GM10248 (cell line): ENCODE measurements around the gene EEFSEC.

ENCODE experiments used
- CTCF ChIA-PET: fragments of 300-600 bp; sonication (Branson Sonifier 250); formaldehyde crosslinking; extraction: SDS; loops from one replicate; lab custom pipeline; 2021; ENCODE audit warnings: antibody characterized with exemption; lab: Yijun Ruan, JAX
- POLR2A ChIA-PET: fragments of 350-650 bp; sonication (Branson Sonifier 250); formaldehyde crosslinking; extraction: SDS; loops from one replicate; lab custom pipeline; 2020; ENCODE audit warnings: antibody characterized with exemption; lab: Yijun Ruan, JAX
- DNase-seq: peaks from one replicate; pipeline ENCODE4 v3.0.0; 2012; ENCODE audit errors: extremely low spot score
- TF ChIP-seq, protein P1 (sequence below): IDR thresholded peaks from 2 replicates; pipeline ENCODE4 v1.5.1; 2012; ENCODE audit warnings: mild to moderate bottlenecking, low read depth; ENCODE audit errors: extremely low read depth, missing control alignments, control extremely low read depth

The EEFSEC gene

DNA sequence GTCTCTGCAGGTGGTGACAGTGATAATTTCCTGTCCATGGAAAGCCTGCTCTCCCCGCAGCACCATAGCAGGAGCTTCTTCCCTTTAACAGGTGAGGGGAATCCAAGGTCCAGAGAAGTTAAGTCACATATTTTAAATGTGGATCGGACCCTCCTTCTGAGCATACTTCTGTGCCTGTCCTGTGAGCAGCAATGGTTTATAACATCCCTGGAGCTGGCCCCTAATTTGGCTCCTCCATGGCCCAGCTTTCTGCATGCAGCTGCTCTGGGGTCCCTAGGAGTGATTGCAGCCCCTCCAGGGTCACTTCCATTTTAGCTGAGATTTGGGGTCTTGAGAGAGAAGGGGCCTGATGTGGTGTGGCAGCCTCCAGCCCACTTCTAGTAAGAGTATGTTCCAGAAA is 127.8 kb downstream of the EEFSEC start:
- ChIA-PET POLR2A (no interaction called here), CTCF (interaction anchor here (2.6 kb wide), 1 partner anchor 8 kb away, joined by 6 read pairs; no protein-coding TSS in a partner anchor)
- no peak for DNase-seq
- TF ChIP-seq, protein P1, sequence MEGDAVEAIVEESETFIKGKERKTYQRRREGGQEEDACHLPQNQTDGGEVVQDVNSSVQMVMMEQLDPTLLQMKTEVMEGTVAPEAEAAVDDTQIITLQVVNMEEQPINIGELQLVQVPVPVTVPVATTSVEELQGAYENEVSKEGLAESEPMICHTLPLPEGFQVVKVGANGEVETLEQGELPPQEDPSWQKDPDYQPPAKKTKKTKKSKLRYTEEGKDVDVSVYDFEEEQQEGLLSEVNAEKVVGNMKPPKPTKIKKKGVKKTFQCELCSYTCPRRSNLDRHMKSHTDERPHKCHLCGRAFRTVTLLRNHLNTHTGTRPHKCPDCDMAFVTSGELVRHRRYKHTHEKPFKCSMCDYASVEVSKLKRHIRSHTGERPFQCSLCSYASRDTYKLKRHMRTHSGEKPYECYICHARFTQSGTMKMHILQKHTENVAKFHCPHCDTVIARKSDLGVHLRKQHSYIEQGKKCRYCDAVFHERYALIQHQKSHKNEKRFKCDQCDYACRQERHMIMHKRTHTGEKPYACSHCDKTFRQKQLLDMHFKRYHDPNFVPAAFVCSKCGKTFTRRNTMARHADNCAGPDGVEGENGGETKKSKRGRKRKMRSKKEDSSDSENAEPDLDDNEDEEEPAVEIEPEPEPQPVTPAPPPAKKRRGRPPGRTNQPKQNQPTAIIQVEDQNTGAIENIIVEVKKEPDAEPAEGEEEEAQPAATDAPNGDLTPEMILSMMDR: no peak

DNA sequence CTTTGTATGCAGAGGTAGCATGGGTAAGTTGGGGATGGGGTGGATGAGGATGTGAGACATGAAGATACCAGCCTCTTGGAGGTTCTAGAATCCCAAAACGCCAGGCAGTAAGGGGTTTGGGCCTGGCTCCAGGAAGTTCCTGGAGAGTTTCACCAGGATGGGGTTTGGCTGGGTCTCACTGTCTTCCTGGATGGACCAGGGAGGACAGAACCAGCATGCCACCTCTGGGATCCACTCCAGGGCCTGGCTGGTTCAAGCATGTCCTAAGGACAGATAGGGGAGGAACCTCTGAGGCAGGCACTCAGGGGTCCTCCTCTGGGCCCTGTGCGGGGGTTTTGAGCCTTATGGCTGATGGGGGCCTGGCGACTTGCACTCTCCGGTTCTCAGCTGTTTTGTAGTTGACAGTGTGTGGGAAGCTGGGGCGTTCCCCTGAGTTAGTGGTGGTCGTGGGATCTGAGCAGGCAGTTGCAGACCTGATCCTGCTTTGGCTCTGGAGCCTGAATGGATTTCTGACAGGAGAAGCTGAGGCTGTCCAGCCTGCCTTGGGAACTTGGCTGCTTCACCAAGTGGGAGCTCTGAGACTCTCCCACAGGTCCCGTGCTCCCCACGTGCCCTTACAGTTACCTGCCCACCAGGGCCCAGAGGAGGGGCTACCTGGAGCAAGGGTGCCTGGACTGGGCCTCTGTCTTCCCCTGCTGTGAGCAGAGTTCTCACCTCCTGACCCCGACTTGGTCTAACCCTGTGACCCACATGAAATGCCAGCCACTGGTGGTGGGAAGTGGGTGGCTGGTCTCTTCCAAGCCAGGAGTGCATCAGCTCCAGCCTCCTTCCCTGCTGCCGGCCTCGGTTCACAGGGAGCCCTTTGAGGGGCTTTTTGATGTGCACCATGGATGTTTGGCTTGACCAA is 128.4 kb downstream of the EEFSEC start:
- ChIA-PET POLR2A (no interaction called here), CTCF (interaction anchor here (2.6 kb wide), 1 partner anchor 9 kb away, joined by 6 read pairs; no protein-coding TSS in a partner anchor)
- TF ChIP-seq, protein P1: no peak
- DNase-seq: no peak

DNA sequence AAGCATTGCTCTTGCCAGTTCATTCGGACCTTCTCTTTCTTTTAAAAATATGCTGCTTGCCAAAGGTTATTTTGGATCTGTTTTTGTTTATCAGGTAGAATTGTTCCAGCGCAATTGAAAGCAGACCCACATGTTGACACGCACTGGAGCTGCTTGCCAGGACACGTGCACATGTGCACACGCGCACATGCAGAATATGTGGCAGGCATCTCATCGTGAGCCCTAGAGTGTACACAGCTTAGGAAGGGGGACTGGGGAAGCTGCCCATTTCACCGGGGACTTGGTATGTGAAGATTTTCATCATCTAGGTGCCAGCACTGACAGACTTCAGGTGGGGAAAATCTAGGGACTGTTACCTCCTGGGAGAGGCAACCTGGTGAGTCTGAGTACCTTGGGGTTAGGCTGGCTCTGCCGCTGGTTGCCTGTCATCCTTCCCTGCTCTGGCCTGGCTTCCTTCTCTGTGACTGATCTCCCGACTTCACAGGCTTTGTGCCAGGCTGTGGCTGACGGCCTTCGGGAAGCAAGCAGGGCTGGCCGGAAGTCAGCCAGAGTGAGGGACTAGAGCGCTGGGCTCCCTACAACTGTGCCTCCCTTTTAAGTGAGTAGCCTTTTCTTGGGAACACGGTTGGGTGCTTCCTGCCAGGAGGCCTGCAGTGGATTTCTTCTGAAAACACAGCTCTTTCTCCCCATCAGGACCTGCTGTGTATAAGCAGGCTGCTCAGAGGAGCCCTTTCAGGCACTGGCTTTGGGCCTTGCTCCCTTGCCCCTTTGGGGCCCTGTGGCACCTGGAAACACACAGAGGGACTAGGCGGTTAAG is 129.3 kb downstream of the EEFSEC start:
- TF ChIP-seq, protein P1: no peak
- no peak for DNase-seq
- ChIA-PET CTCF (interaction anchor here (2.6 kb wide), 1 partner anchor 10 kb away, joined by 6 read pairs; no protein-coding TSS in a partner anchor), POLR2A (no interaction called here)

DNA sequence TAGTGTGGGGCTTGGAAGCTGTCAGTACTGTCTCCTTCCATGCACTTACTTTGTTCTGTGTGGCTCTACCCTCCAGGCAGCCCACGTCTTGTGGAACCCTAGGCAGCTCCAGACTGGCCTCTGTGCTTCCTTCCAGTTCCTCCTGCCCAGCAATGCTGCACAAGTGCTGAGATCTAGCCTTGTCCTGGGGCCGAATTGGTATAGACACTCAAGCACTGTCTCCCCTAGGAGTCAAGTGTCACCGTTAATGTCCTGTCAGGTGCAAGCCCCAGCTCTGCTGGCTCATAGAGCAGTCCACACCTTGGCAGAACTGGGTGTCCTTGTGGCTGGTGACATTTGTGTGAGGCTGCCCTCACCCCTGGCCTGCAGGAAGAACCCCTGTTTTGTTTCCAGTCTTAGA is 130.1 kb downstream of the EEFSEC start:
- ChIA-PET CTCF (interaction anchor here (2.6 kb wide), 1 partner anchor 11 kb away, joined by 6 read pairs; no protein-coding TSS in a partner anchor), POLR2A (no interaction called here)
- TF ChIP-seq, protein P1: no peak
- DNase-seq: no peak

DNA sequence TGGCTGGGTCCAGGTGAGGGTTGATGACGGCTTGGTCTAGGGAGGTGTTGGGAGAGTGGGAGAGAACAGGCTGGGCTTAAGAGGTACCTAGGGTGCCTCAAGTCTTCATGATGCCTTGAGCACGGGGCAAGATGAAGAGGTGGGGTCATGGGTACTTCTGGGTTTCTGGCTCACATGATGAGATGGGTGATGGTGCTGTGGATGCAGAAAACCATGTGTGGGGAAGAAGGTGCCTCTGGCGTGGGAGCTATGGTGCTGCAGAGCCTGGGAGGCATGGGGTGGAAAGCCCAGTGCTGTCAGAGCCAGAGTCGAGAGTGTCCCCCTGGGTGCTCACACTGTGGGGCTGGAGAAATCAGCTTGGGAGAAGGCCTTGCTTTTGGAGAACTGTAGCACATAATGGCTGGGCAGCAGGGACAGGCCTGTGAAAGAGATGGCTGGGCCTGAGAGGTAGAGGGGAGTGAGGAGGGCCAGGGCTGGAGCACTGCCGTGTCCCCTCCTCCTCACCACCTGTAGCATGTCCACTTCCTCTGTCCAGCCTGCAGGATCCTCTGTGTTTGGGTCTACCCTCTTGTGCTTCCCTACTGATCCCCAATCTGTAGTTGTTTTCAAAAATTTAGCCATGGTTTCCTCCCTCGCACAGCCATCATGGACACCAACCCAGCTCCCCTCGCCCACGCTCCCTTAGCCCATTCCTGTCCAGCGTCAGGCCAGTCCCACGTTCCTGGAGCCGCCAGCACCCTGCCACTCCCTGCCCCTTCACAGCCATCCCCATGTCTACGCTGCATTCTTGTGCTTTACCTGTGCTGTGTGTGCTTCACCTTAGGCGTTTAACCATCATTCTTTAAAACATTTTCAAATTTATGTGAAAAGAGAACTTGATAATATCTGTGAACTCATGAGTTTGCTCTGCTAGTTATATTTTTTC is 132.0 kb downstream of the EEFSEC start:
- POLR2A ChIA-PET: no interaction called here
- DNase-seq: no peak
- CTCF ChIA-PET: interaction anchor here (1.1 to 1.5 kb wide), 2 partner anchors 15 to 37 kb away, joined by 4 to 7 read pairs; no protein-coding TSS in a partner anchor
- TF ChIP-seq, protein P1: no peak
